ENCODE measurements around the gene HEATR3.

The HEATR3 gene

DNA sequence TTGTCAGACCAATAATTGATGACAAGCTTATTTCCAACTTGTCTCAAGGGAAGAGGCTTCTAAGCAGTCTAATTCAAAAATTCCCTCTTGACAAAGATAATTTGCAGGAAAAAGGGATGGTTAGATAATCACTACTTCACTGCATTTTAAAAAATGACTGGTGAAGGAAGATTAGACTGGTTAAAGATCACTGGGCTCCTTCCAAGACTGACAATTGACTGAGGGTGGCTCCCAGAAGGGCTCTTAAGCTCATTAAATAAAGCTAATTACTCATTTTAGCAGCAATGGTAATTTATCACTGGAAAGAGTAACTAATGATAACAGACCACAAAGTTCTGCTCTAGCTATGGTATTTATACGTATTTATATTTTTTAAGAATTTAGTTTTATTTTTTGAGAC is 4.4 kb upstream of the HEATR3 start:
- Histone ChIP-seq H2AFZ (no peak overlapping the region), H3K4me3 (ENCODE audit: low read depth, low read length) (no peak overlapping the region), H3K9ac (no peak overlapping the region), H3K9me3 (ENCODE audit: control insufficient read depth, low read length) (no peaks in the 10 kb centered on the region), H3K79me2 (no peaks in the 10 kb centered on the region), H3K36me3 (ENCODE audit: control insufficient read depth, insufficient read depth, low read length) (no peaks in the 10 kb centered on the region), H3K27me3 (ENCODE audit: control insufficient read depth, insufficient read depth, low read length) (no peaks in the 10 kb centered on the region), H3K4me2 (ENCODE audit: low read length) (no peak overlapping the region), H3K27ac (no peak overlapping the region), H3K4me1 (no peaks in the 10 kb centered on the region)
- TF ChIP-seq, protein P1, sequence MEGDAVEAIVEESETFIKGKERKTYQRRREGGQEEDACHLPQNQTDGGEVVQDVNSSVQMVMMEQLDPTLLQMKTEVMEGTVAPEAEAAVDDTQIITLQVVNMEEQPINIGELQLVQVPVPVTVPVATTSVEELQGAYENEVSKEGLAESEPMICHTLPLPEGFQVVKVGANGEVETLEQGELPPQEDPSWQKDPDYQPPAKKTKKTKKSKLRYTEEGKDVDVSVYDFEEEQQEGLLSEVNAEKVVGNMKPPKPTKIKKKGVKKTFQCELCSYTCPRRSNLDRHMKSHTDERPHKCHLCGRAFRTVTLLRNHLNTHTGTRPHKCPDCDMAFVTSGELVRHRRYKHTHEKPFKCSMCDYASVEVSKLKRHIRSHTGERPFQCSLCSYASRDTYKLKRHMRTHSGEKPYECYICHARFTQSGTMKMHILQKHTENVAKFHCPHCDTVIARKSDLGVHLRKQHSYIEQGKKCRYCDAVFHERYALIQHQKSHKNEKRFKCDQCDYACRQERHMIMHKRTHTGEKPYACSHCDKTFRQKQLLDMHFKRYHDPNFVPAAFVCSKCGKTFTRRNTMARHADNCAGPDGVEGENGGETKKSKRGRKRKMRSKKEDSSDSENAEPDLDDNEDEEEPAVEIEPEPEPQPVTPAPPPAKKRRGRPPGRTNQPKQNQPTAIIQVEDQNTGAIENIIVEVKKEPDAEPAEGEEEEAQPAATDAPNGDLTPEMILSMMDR (IDR thresholded peaks at IDR 0.05) = no peak

GRCh38 chr16:50065241-50065623 is 538 bp upstream of the HEATR3 start:
- Histone ChIP-seq H3K27me3 (ENCODE audit: control insufficient read depth, insufficient read depth, low read length) (no peaks in the 10 kb centered on the region), H3K9ac (no peak overlapping the region), H3K9me3 (ENCODE audit: control insufficient read depth, low read length) (no peaks in the 10 kb centered on the region), H3K4me3 (ENCODE audit: low read depth, low read length) (peak overlapping the region; percentile 84), H3K36me3 (ENCODE audit: control insufficient read depth, insufficient read depth, low read length) (no peaks in the 10 kb centered on the region), H3K4me1 (peaks cover 8% of the 10 kb centered on the region), H3K4me2 (ENCODE audit: low read length) (peak overlapping the region; percentile 18), H3K27ac (peak overlapping the region; percentile 89), H3K79me2 (peaks cover 5% of the 10 kb centered on the region), H2AFZ (peak overlapping the region; percentile 74)
- TF ChIP-seq, protein P1 (IDR thresholded peaks at IDR 0.05) = no peak

DNA sequence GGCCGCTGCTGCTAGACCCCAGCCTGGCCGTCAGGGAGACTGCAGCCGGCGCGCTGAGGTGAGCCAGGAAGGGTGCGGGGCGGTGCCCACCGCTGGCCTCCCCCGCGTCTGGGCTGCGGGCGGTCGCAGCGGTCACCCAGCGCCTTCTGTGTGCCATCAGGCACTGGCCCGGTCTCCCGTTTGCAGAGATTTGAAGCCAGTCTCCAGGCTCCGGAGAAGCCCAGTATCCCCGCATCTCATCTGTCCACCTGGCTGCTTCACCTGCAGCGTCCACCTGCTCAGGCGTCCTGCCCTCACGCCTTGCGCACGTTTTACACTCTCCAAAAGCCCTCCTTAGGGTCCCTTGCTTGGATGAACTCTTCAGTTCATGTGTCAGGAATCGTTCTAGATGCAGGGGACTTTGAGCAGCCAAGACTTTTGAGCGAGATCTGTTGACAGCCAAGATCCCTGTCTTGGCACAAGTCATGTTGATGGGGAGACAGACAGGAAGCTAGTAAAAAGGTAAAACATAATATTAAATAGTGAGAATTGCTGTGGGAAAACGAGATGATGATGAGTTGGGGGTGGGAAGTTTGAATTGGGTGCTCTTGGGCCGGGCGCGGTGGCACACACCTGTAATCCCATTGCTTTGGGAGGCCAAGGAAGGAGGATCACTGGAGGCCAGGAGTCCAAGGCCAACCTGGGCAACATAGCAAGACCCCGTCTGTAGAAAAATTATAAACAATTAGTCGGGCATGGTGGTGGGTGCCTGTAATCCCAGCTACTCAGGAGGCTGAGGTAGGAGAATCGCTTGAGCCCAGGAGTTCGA is 916 bp downstream of the HEATR3 start:
- TF ChIP-seq, protein P1 (IDR thresholded peaks at IDR 0.05) = no peak
- Histone ChIP-seq H3K4me2 (ENCODE audit: low read length) (peak overlapping the region; percentile 95), H3K79me2 (peaks cover 5% of the 10 kb centered on the region), H3K4me1 (peaks cover 11% of the 10 kb centered on the region), H3K27me3 (ENCODE audit: control insufficient read depth, insufficient read depth, low read length) (no peaks in the 10 kb centered on the region), H3K9ac (no peak overlapping the region), H3K27ac (peak overlapping the region; percentile 89), H3K36me3 (ENCODE audit: control insufficient read depth, insufficient read depth, low read length) (no peaks in the 10 kb centered on the region), H3K9me3 (ENCODE audit: control insufficient read depth, low read length) (no peaks in the 10 kb centered on the region), H2AFZ (peak overlapping the region; percentile 98), H3K4me3 (ENCODE audit: low read depth, low read length) (peak overlapping the region; percentile 84)

DNA sequence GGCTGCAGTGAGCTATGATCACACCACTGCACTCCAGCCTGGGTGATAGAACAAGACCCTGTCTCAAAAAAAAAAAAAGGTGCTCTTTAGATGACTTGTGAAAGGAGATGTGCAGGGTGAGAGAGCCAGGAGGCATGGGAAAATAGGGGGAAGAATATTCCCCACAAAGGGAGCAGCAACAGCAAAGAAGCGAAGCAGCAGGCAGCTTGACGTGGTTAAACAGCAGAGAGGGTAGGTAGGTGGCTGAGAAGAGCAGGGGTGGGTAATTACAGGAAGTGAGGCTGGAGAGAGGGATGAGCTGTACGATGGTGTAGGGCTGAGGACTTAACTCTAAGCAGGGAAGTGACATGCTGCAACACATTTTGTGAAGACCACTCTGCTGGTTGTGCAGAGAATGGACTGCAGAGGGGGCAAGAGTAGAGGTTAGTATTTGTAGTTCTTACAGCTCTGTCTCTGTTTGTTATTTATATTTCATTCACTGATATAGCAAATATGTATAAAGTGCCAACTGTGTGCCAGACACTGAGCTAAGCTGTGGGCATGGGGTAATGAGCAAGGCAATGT is 1.6 kb downstream of the HEATR3 start:
- peaks cover 5% of the 10 kb centered on the region for H3K79me2 ChIP-seq
- no peaks in the 10 kb centered on the region for H3K36me3 ChIP-seq (ENCODE audit: control insufficient read depth, insufficient read depth, low read length)
- no peaks in the 10 kb centered on the region for H3K9me3 ChIP-seq (ENCODE audit: control insufficient read depth, low read length)
- H3K4me3 ChIP-seq (ENCODE audit: low read depth, low read length) = no peak overlapping the region
- H3K27me3 ChIP-seq (ENCODE audit: control insufficient read depth, insufficient read depth, low read length) = no peaks in the 10 kb centered on the region
- no peak overlapping the region for H3K27ac ChIP-seq
- no peak overlapping the region for H2AFZ ChIP-seq
- H3K4me2 ChIP-seq (ENCODE audit: low read length) = peak overlapping the region; percentile 33
- peaks cover 11% of the 10 kb centered on the region for H3K4me1 ChIP-seq
- TF ChIP-seq, protein P1 (IDR thresholded peaks at IDR 0.05) = no peak
- H3K9ac ChIP-seq = no peak overlapping the region
